NCI-H2107 treated with DMSO at 0.1 percent for 48 hours (cell line): Measurements from ENCODE around the gene SS18.

ENCODE experiments used
- DNase-seq: peaks from one replicate; lab custom pipeline; 2025; ENCODE audit not compliant: unreplicated experiment; lab: John Stamatoyannopoulos, UW

SS18 gene

DNA sequence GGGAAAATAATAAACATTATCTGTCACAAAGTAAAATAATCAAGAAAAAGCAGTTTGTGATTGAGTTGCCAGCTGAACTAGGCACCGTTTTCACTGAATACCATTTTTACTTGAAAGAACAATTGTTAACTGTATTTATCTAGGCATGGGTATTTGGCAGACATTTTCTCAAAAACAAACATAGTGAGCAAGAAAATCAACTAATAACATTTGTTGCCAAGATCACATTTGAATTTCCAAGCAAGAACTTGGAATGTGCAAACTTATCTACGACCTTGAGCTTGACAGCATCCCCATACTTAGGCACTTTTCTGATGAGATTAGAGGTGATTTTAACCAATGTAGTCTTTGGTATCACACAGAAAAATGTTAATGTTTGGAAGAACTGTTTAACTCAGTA, 16.7 kb downstream of the SS18 start:
- DNase-seq = no peak

DNA sequence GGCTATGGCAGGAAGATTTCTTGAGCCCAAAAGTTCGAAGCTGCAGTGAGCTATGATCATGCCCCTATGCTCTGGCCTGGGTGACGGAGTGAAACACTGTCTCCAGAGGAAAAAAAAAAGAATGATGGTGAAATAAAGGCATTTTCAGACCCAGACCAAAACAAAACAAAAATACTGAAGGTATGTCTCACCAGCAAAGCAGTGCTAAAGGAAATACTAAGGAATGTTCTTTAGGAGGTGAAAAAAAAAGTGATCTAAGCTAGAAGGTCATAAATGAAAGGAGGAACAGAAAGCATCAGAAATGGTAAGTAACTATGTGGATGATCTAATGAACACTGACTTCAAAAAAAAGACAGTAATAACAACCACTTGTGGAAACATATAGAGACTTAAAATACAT, 18.7 kb downstream of the SS18 start:
- DNase-seq = no peak

DNA sequence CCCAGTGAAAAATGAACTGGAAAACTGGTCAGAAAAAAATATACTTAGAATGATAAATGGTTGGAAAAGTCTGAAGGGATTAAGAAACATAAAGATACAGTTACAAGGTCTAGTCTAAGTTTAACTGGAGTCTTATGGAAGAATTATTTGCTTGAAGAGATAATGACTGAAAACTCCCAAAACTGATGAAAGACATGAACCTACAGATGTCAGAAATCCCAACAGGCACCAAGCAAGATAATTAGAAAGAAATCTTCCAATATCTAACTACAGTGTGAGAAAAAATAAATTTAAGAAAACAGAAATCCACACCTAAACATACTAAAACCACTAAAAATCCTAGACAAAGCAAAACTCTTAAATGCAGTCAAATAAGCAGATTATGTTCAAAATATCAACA, 19.4 kb downstream of the SS18 start:
- DNase-seq = no peak

GRCh38 chr18:26059357-26059756, 31.1 kb downstream of the SS18 start:
- DNase-seq = no peak

DNA sequence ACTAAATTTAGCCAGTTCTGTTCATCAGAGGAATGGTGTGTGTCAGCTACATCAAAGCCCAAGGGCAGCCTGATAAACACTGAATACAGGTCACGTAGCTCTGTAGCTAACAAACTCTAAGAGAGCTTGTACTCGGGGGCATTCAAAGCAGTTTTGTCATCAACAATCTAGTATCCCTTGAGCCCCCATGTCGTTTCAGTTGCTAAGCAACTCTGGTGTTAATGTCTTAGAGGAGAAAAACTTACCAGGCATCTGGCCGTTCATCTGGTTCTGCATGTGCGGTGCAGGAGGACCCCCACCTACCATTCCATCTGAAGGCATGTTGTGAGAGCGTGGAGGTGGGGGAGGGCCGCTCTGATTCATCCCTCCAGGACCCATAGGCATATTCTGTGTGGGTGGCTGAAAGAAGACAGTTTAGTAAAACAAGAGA, 33.1 kb downstream of the SS18 start:
- DNase-seq = no peak

DNA sequence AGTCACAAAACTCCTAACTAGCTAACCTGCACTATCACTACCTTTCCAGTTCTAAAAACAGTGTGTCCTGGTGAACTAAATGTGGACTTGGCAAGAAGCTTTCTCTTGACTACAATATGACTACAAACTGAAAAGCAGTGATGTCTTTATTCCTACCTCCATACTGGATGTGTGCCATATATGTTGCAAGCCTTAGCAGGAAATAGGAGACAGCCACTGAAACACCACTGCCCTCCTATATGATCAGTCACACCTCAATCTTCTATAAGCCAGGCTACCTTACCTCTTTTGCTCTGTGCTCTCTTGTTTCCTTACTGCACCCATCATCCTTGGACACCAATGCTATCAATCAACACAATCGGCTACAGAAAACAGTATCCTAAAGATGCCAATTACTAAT, 34.1 kb downstream of the SS18 start:
- DNase-seq = no peak

GRCh38 chr18:26052505-26052904, 37.9 kb downstream of the SS18 start:
- DNase-seq = no peak

DNA sequence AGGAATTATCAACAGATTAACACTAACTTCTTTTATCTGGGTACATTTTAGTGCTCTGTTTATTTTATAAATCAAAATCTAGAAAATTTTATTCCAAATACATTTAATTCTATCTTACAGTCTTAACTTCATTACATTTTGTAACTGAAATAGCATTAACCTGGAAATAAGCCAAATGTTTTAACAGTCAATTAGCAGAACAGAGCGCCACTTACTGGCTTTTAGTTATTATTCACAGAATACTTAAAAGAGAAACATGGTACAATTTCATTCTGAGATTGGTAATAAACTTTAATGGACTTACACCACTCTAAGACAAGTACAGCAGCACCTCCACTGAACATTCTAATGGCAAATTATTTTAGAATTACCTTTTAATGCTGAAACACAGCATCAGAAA, 38.6 kb downstream of the SS18 start:
- DNase-seq = no peak

DNA sequence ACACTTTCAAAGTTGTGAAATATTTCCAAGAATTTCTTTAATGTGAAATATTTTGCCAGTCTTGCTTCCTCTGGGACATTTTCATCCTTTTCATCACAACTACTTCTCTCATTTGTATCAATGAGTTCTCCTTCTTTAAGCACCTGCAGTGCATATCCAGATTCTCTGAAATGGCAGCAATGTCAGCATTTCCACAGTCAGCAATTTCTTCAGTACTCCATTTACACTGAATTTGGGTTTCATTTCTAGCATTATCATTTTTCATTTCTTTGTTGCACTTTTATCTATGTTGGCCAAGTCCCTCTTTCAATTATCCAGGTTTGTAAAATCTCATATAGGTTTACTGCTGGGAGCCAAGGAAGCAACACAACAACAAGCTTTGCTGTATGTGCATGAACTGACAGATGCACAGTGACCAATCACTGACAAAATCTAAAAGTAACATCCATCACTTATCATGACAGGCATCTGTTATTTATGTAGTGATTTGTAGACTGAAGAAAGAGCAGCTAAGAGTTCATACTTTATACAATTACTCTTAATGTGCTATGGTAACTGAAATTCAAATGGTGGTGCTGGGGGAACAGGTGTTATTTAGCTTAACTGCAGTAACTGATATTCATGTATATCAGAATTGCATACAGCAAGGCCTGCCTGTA, 43.9 kb downstream of the SS18 start:
- no peak for DNase-seq

DNA sequence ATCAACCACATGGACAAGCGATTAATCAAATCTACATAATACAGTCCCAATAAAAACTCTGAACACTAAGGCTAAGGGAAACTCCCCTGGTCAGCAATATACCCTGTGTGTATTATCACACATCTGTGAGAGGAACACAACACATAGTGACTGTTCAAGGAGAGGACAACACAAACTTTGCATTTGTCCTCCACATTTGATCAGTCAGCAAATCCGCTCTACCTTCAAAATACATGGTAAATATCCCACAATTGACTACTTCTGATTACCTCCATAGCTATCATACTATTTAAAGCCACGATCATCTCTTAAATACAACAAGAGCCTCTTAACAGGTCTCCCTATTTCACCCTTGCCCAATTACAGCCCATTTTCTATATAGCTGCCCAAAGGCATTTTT, 45.6 kb downstream of the SS18 start:
- no peak for DNase-seq

DNA sequence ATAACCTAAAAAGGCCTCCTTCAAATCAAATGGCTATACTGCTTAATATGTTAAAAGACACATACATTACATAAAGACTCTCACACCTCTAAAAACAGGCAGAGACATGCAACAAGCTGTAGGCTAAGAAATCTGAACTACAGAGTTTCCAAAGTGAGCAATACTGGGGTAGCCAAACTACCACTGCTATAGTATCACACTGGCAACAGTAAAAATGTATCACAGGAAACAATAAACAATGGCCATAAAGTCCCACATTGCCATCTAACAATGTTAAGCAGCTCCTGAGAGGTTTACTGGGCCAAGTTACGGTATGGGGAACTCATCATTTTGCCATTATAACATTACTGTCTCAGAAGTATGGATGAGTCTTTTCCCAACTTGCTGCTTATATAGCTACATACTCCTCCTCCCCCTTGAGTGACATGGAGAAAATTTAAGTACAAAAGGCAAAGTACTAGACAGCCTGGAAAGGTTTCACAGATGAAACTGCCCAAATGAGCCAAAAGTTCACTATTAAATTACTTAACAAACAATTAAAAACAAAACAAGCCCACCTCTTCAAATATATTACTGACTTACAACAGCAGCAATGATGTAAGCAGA, 50.3 kb downstream of the SS18 start:
- DNase-seq = no peak

- no peak for DNase-seq
Measured at GRCh38 chr18:26039203-26039602, 51.2 kb downstream of the SS18 start.

- no peak for DNase-seq
Measured at GRCh38 chr18:26036635-26037034, 53.8 kb downstream of the SS18 start.

- DNase-seq = no peak
Measured at GRCh38 chr18:26034850-26035497, 55.4 kb downstream of the SS18 start.

- DNase-seq = no peak
Measured at GRCh38 chr18:26022585-26022984, 67.8 kb downstream of the SS18 start.

GRCh38 chr18:26021061-26021754, 69.2 kb downstream of the SS18 start:
- no peak for DNase-seq

DNA sequence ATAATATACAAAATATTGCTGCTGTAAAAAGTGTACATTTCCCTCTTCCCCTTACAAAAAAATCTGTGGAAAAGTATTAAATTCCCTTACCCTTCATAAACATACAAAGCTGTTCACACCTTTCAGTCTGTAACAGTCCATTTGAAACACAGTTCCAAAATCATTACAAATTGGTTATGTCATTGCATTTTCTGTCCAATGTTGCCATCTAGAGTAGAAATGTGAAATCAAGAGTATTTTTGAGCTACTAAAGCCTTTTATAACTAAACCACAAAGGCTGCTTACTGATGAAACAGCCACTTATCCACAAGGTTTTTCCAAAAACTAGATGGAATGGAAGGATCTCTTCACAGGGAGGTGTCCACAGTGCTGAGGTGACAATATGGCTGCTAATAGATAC, 72.5 kb downstream of the SS18 start:
- DNase-seq = no peak

DNA sequence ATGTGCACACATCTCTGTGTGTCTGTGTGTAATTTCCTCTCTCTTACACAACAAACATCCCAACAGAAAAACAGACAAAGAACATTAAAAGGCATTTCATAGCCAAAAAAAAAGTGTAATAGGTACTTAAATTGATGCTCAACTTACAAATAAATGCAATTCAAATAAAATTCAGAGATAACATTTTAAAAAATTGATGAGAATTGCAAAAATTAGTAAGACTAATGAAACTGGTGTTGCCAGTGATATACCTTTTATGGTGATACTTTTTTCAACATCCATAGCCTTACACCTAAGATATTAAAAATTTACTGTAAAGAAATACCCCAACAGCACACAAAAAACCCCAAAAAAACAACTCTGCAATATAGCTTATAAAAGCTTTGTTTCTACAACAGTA, 76.0 kb downstream of the SS18 start:
- no peak for DNase-seq

DNA sequence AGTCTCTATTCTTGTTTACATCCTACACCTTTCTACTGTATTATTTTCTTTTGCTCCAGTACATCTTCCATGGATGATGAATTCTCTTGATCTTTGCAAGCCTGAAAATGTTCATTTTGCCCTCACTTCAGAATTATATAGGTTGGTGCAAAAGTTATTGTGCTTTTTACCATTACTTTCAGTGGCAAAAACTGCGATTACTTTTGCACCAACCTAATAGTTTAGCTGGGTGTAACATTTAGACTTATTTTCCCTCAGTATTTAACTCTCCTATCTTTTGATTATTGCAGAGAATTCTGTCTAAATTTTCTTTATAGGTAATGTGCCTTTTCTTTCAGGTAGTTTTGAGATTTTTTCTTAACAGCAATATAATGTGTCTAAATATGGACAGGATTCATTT, 81.8 kb downstream of the SS18 start:
- DNase-seq = no peak

DNA sequence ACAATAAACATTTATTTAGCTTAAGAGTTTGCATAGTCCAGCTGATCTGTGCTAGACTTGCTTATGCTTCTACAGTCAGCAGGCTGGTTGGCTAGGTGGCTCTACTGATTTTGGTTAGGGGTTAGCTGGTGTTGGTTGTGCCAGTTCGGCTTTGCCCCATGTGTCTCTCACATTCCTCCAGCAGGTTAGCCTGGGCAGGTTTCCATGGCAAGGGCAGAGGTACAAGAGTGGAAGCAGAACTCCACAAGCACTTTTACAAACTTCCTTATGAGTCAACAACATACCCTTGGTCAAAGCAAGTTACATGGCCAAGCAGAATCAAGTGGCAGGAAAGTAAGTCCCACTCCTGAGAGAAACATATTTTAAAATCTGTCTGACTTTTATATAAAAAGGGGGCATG, 82.3 kb downstream of the SS18 start:
- no peak for DNase-seq

DNA sequence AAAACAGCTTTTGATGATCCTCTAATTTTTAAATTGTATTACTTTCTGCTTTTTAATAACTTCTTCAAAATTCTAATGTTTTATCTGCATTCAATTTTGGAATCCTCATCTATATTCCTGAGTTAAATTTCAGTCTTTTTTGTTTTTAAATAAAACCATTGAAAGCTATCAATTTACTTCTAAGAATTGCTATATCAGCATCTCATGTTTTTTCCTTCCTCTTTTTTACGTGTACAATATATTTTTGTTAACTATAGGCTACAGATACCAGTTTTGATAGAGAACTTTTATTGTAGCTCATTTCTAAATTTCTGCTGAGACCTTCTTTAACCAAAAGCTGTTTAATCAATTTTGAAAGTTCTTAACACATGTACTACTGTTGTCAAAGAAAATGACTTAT, 84.5 kb downstream of the SS18 start:
- DNase-seq = no peak

DNA sequence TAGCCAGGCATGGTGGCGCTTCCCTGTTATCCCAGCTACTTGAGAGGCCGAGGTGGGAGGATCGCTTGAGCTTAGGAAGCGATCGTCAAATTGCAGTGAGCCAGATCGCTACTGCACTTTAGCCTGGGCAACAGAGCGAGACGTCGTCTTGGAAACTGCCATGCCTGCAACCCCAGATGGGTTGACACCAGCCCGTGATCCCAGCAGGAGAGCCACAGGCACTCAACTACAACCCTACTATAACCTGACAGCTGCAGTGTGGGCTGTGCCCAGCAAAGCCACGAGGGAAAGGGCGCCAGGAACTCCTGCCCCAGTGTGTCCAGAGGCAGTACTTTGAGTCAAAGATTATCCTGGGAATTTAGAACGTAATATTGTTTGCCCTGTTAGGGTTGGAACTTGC, 85.6 kb downstream of the SS18 start:
- DNase-seq = no peak
